Transverse colon (tissue), 4 donors: ENCODE data around the gene KRCC1. TPM values are rescaled to one million over a fixed set of nuclear protein-coding genes. Genes with fewer than 3 reads are reported as not detected.

Experiments used
- DNase-seq: peaks from one replicate; pipeline ENCODE4 v3.0.0-alpha.2; 2019
- H3K27ac ChIP-seq, 4 donors: fragments of 200-600 bp; sonication (generic); 2 replicates each; pipeline ENCODE4 v1.5.1; 2016 to 2018; ENCODE audit warnings: inconsistent platforms in 4 of 4
- H3K27me3 ChIP-seq: fragments of 200-600 bp; sonication (generic); 2 replicates; pipeline ENCODE4 v1.5.1; 2017; ENCODE audit warnings: inconsistent platforms
- H3K36me3 ChIP-seq, 4 donors: fragments of 200-600 bp; sonication (generic); 2 replicates each; pipeline ENCODE4 v1.5.1; 2017 to 2019; ENCODE audit warnings: inconsistent platforms in 4 of 4
- H3K4me1 ChIP-seq, 4 donors: fragments of 200-600 bp; sonication (generic); 2 replicates each; pipeline ENCODE4 v1.5.1; 2017 to 2020; ENCODE audit warnings: inconsistent platforms in 4 of 4
- H3K4me3 ChIP-seq, 4 donors: fragments of 200-600 bp; sonication (generic); 1 replicate in 1 of 4; 2 replicates in 3 of 4; pipeline versions ENCODE4 v1.5.1 to v1.6.1; 2017 to 2019; ENCODE audit warnings: inconsistent platforms in 4 of 4
- H3K9me3 ChIP-seq, 2 donors: fragments of 200-600 bp; sonication (generic); 2 replicates each; pipeline ENCODE4 v1.5.1; 2017 to 2019; ENCODE audit warnings: inconsistent platforms in 2 of 2
- EP300 ChIP-seq: sonication (generic); formaldehyde crosslinking; IDR thresholded peaks from one replicate; pipeline ENCODE4 v1.6.1; 2017; ENCODE audit warnings: antibody characterized with exemption, low read depth
- POLR2A ChIP-seq: fragments of 450-650 bp; IDR thresholded peaks from one replicate; pipeline ENCODE4 v1.6.1; 2016; ENCODE audit warnings: antibody characterized with exemption, mild to moderate bottlenecking, moderate library complexity
- POLR2AphosphoS5 ChIP-seq, 3 donors: sonication (generic); formaldehyde crosslinking; IDR thresholded peaks; one replicate each; pipeline ENCODE4 v1.6.1; 2016; ENCODE audit warnings: antibody characterized with exemption in 3 of 3
- WGBS, 2 donors: methylation state at CpG; one replicate each; pipeline ENCODE4 v1.1.5; 2018; ENCODE audit warnings: low coverage in 1 of 2; 5-methylcytosine and 5-hydroxymethylcytosine counted together
- in situ Hi-C, 4 donors: fragments of 200-750 bp; cut with MboI; loops; one replicate each; pipeline versions ENCODE4 v1.15.0 to v1.15.1; 2017; ENCODE audit warnings: low sequenced_read_pairs in 3 of 4, low pct_ligation_motif_present in 1 of 4, low pct_unique_long_range_greater_than_20kb in 1 of 4
- intact Hi-C: fragments of 100-400 bp; cut with DNase I; formaldehyde crosslinking; loops from one replicate; pipeline ENCODE4 v1.15.1; 2023; ENCODE audit warnings: low total_unique reads
- total RNA-seq, 4 donors: library from RNA; depleted of rRNA; stranded (reverse); fragments of >200 nt; gene quantifications; one replicate each; pipeline ENCODE4 v1.1.0, GENCODE V29; 2016
- TF ChIP-seq, protein P1 (sequence below), 5 experiments: fragments of 200-600 bp in 3 of 5; fragments of 450-650 bp in 2 of 5; sonication (generic) in 3 of 5; IDR thresholded peaks; 1 replicate in 2 of 5; 2 replicates in 3 of 5; pipeline ENCODE4 v1.5.1; 2016 to 2017; ENCODE audit warnings: antibody characterized with exemption in 5 of 5, inconsistent platforms in 3 of 5, mild to moderate bottlenecking in 2 of 5, moderate library complexity in 1 of 5

Gene KRCC1
- total RNA-seq, 4 donors from 2014 or later, result 12.3 to 40.6 (median 27.6) TPM

DNA sequence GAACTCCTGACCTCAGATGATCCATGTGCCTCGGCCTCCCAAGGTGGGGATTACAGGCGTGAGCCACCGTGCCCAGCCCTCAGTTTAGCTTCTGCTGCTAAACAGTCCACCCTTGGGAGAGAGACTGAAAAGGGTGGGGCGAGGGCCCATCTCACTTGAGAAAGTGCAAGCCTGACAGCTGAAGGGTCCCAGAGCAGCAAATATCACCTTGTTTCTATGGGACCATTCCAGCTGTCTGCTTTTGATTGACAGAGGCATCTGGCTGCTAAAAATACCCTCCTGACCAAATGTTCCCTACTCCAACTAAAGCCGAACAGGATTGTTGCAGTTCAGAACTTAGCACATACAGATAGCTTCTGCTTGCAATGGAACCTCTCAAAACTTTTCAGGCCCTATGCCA lies 11.6 kb upstream of the KRCC1 start:
- H3K4me3 ChIP-seq, result no peak overlapping the region
- in situ Hi-C loops (loop anchor here in 2 of 4 donors (10.0 kb wide), 2 partner anchors 78 to 88 kb away; no protein-coding TSS in a partner anchor), intact Hi-C loops (no loop called here)
- peak overlapping the region in 3 of 4 donors; percentile 42 to 77 (median 56) for H3K27ac ChIP-seq
- H3K27me3 ChIP-seq, result no peaks in the 10 kb centered on the region
- TF ChIP-seq POLR2AphosphoS5 (IDR thresholded peaks at IDR 0.05) (no peak), POLR2A (no peak), EP300 (no peak)
- TF ChIP-seq, protein P1, sequence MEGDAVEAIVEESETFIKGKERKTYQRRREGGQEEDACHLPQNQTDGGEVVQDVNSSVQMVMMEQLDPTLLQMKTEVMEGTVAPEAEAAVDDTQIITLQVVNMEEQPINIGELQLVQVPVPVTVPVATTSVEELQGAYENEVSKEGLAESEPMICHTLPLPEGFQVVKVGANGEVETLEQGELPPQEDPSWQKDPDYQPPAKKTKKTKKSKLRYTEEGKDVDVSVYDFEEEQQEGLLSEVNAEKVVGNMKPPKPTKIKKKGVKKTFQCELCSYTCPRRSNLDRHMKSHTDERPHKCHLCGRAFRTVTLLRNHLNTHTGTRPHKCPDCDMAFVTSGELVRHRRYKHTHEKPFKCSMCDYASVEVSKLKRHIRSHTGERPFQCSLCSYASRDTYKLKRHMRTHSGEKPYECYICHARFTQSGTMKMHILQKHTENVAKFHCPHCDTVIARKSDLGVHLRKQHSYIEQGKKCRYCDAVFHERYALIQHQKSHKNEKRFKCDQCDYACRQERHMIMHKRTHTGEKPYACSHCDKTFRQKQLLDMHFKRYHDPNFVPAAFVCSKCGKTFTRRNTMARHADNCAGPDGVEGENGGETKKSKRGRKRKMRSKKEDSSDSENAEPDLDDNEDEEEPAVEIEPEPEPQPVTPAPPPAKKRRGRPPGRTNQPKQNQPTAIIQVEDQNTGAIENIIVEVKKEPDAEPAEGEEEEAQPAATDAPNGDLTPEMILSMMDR (IDR thresholded peaks at IDR 0.05), result no peak
- DNase-seq, result no peak
- peaks cover 0 to 3% (median 0%) of the 10 kb centered on the region in 4 donors for H3K4me1 ChIP-seq
- no peaks in the 10 kb centered on the region for H3K36me3 ChIP-seq
- no peaks in the 10 kb centered on the region for H3K9me3 ChIP-seq
- WGBS, 2 donors, result 80% methylated on average over 5 of the region's 5 CpGs; no CpG with 5 or more reads in 1 of the 2 donors

DNA sequence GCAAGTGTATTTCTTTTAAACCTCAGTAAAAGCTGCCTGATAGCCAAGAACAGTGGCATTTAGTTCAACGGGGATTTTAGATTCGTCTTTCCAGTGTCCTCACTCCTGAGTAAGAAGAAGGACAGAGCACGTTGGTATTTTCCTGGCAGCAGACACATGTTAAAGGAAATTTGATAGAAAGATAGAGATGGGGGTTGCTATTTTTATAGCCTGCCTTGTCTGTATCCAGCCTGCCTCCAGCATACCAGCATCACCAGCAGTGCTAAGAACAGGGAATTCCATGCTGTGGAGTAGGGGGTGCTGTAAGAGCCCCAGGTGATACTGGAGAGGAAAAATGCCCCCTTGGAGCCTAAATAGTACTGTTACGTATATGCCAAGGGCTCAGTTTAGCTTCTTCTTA lies 11.0 kb upstream of the KRCC1 start:
- WGBS, 2 donors, result 68 to 79% methylated on average over 4 of the region's 4 CpGs

GRCh38 chr2:88061295-88061694 lies 5.7 kb upstream of the KRCC1 start:
- no peak for TF ChIP-seq EP300
- TF ChIP-seq, protein P1 (IDR thresholded peaks at IDR 0.05), result no peak
- TF ChIP-seq POLR2A, result no peak
- TF ChIP-seq POLR2AphosphoS5 (IDR thresholded peaks at IDR 0.05), result no peak
- no peak for DNase-seq
- intact Hi-C loops (no loop called here), in situ Hi-C loops (loop anchor here in 2 of 4 donors (10.0 kb wide), 2 partner anchors 84 to 94 kb away; no protein-coding TSS in a partner anchor)
- WGBS, 2 donors, result 82 to 92% methylated on average over 2 to 3 of the region's 3 CpGs
- Histone ChIP-seq H3K4me1 (peaks cover under 1 to 9% (median 4%) of the 10 kb centered on the region in 4 donors), H3K36me3 (no peaks in the 10 kb centered on the region), H3K9me3 (no peaks in the 10 kb centered on the region), H3K27me3 (no peaks in the 10 kb centered on the region), H3K27ac (no peak overlapping the region), H3K4me3 (no peak overlapping the region)

More for the DNA sequence above, 11.0 kb upstream of the KRCC1 start:
- intact Hi-C loops, result no loop called here
- in situ Hi-C loops, result loop anchor here in 2 of 4 donors (10.0 kb wide), 2 partner anchors 78 to 88 kb away; no protein-coding TSS in a partner anchor
- no peaks in the 10 kb centered on the region for H3K36me3 ChIP-seq
- no peak for TF ChIP-seq POLR2AphosphoS5 (IDR thresholded peaks at IDR 0.05)
- TF ChIP-seq EP300, result no peak
- TF ChIP-seq, protein P1 (IDR thresholded peaks at IDR 0.05), result no peak
- no peak for TF ChIP-seq POLR2A
- peaks cover 0 to 3% (median 0%) of the 10 kb centered on the region in 4 donors for H3K4me1 ChIP-seq
- peak overlapping the region in 3 of 4 donors; percentile 42 to 77 (median 56) for H3K27ac ChIP-seq
- H3K4me3 ChIP-seq, result no peak overlapping the region
- H3K9me3 ChIP-seq, result no peaks in the 10 kb centered on the region
- no peaks in the 10 kb centered on the region for H3K27me3 ChIP-seq
- DNase-seq, result no peak

- no peak overlapping the region for H3K4me3 ChIP-seq
- DNase-seq, result no peak
- TF ChIP-seq POLR2AphosphoS5 (IDR thresholded peaks at IDR 0.05), result no peak
- TF ChIP-seq, protein P1 (IDR thresholded peaks at IDR 0.05), result no peak
- no peaks in the 10 kb centered on the region for H3K27me3 ChIP-seq
- H3K27ac ChIP-seq, result no peak overlapping the region
- WGBS, 2 donors, result 40 to 90% methylated on average over 1 to 2 of the region's 2 CpGs
- H3K9me3 ChIP-seq, result no peaks in the 10 kb centered on the region
- peaks cover 5 to 13% (median 8%) of the 10 kb centered on the region in 4 donors for H3K4me1 ChIP-seq
- in situ Hi-C loops, result loop anchor here in 2 of 4 donors (10.0 kb wide), 2 partner anchors 84 to 94 kb away; no protein-coding TSS in a partner anchor
- H3K36me3 ChIP-seq, result no peaks in the 10 kb centered on the region
- intact Hi-C loops, result loop anchor here (1.0 kb wide), 1 partner anchor 98 kb away; no protein-coding TSS in a partner anchor
These were observed 5.3 kb upstream of the KRCC1 start for GRCh38 chr2:88060907-88061275.
